ENCODE data around the gene CANT1. TPM values are rescaled to one million over a fixed set of nuclear protein-coding genes. Genes with fewer than 3 reads are reported as not detected.

CANT1 gene
- total and polyA plus RNA-seq, 2 donors (not counting 1 experiment from before 2014, with no cell fraction given), result 39.9 to 46.6 TPM

- DNase-seq (ENCODE audit: low read depth in 2 of 2), result no peak
Measured at GRCh38 chr17:78977681-78977943, 32.0 kb downstream of the CANT1 start.

DNA sequence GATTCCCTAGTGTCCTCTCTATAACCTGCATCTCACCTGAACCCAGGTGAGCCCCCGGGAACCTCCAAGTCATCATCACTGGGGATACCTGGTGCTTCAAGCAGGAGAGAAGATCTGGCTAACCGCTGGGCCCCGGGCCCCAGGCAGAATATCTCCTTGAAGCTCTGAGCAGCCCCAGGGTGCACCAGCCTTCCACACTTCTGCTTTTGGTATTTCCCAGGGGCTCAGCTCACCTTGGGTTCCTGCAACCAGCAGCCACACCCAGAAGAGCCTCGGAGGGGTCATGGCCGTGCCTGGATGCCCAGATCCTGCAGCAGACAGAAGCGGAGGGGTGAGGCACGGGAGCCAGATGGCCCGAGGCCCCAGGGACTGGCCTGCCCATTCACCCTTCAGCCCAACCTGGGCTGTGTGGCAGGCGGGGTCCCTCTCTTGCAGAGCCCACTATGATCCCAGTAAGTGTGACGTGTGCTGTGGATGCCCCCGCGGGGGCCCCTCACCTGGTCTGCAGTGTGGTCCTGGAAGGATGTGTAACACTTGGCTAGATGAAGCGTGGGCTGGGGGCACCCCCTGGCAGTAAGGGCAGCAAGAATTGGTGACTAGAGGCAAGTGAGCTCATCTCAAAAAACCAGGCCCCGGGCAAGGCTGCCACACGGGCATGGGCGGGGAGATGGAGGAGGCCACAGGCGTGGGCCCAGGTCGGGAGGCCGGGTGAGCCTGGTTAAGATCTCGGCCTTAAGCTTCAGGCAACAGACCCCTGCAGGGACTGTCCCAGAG lies 32.5 kb downstream of the CANT1 start:
- no peaks in the 10 kb centered on the region for H4K20me1 ChIP-seq (ENCODE audit: control insufficient read depth, extremely low read depth, insufficient read depth, low read length)
- TF ChIP-seq, protein P1, sequence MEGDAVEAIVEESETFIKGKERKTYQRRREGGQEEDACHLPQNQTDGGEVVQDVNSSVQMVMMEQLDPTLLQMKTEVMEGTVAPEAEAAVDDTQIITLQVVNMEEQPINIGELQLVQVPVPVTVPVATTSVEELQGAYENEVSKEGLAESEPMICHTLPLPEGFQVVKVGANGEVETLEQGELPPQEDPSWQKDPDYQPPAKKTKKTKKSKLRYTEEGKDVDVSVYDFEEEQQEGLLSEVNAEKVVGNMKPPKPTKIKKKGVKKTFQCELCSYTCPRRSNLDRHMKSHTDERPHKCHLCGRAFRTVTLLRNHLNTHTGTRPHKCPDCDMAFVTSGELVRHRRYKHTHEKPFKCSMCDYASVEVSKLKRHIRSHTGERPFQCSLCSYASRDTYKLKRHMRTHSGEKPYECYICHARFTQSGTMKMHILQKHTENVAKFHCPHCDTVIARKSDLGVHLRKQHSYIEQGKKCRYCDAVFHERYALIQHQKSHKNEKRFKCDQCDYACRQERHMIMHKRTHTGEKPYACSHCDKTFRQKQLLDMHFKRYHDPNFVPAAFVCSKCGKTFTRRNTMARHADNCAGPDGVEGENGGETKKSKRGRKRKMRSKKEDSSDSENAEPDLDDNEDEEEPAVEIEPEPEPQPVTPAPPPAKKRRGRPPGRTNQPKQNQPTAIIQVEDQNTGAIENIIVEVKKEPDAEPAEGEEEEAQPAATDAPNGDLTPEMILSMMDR (conservative IDR thresholded peaks at IDR 0.05 in 1 of 2, IDR thresholded peaks at IDR 0.05 in 1 of 2; ENCODE audit: low read depth in 1 of 2, low read length in 2 of 2), result no peak
- no peak for TF ChIP-seq EZH2 (IDR thresholded peaks at IDR 0.05; ENCODE audit: low read length, missing control alignments)
- H3K27me3 ChIP-seq (ENCODE audit: control insufficient read depth, insufficient read depth, low read length), result no peaks in the 10 kb centered on the region
- peaks cover 9% of the 10 kb centered on the region for H3K36me3 ChIP-seq (ENCODE audit: control insufficient read depth, insufficient read depth, low read length)
- H3K79me2 ChIP-seq (ENCODE audit: control insufficient read depth, insufficient read depth, low read length), result peaks cover 13% of the 10 kb centered on the region
- no peak overlapping the region for H3K4me2 ChIP-seq (ENCODE audit: extremely low read depth, insufficient read depth, low read length)
- H2AFZ ChIP-seq (ENCODE audit: low read length), result no peak overlapping the region
- peaks cover 24% of the 10 kb centered on the region for H3K4me1 ChIP-seq (ENCODE audit: control insufficient read depth, extremely low read depth, insufficient read depth, low read length)
- DNase-seq (ENCODE audit: low read depth in 2 of 2), result no peak
- H3K9me3 ChIP-seq (ENCODE audit: control insufficient read depth, insufficient read depth, low read depth, low read length), result no peaks in the 10 kb centered on the region
- H3K9ac ChIP-seq (ENCODE audit: insufficient read depth, low read length), result no peak overlapping the region
- H3K27ac ChIP-seq (ENCODE audit: insufficient read depth, low read length), result no peak overlapping the region
- no peak overlapping the region for H3K4me3 ChIP-seq (replicated peaks in 1 of 4; ENCODE audit: control extremely low read depth in 1 of 4, insufficient read depth in 1 of 4, low read depth in 3 of 4, low read length in 4 of 4)

More at GRCh38 chr17:78977681-78977943, 32.0 kb downstream of the CANT1 start:
- TF ChIP-seq, protein P1 (conservative IDR thresholded peaks at IDR 0.05 in 1 of 2, IDR thresholded peaks at IDR 0.05 in 1 of 2; ENCODE audit: low read depth in 1 of 2, low read length in 2 of 2), result no peak
- TF ChIP-seq EZH2 (IDR thresholded peaks at IDR 0.05; ENCODE audit: low read length, missing control alignments), result no peak
- Histone ChIP-seq H3K79me2 (ENCODE audit: control insufficient read depth, insufficient read depth, low read length) (peaks cover 13% of the 10 kb centered on the region), H3K4me1 (ENCODE audit: control insufficient read depth, extremely low read depth, insufficient read depth, low read length) (peaks cover 24% of the 10 kb centered on the region), H3K4me2 (ENCODE audit: extremely low read depth, insufficient read depth, low read length) (no peak overlapping the region), H3K27me3 (ENCODE audit: control insufficient read depth, insufficient read depth, low read length) (no peaks in the 10 kb centered on the region), H3K27ac (ENCODE audit: insufficient read depth, low read length) (no peak overlapping the region), H4K20me1 (ENCODE audit: control insufficient read depth, extremely low read depth, insufficient read depth, low read length) (no peaks in the 10 kb centered on the region), H3K36me3 (ENCODE audit: control insufficient read depth, insufficient read depth, low read length) (peaks cover 9% of the 10 kb centered on the region), H3K9me3 (ENCODE audit: control insufficient read depth, insufficient read depth, low read depth, low read length) (no peaks in the 10 kb centered on the region), H3K4me3 (replicated peaks in 1 of 4; ENCODE audit: control extremely low read depth in 1 of 4, insufficient read depth in 1 of 4, low read depth in 3 of 4, low read length in 4 of 4) (peak overlapping the region in 1 of 4 experiments; percentile 25), H3K9ac (ENCODE audit: insufficient read depth, low read length) (no peak overlapping the region), H2AFZ (ENCODE audit: low read length) (no peak overlapping the region)

- no peak overlapping the region for H2AFZ ChIP-seq (ENCODE audit: low read length)
- no peaks in the 10 kb centered on the region for H3K27me3 ChIP-seq (ENCODE audit: control insufficient read depth, insufficient read depth, low read length)
- no peaks in the 10 kb centered on the region for H3K9me3 ChIP-seq (ENCODE audit: control insufficient read depth, insufficient read depth, low read depth, low read length)
- DNase-seq (ENCODE audit: low read depth in 2 of 2), result peak; percentile 75 to 92
- peak overlapping the region in 2 of 4 experiments; percentile 2 to 36 for H3K4me3 ChIP-seq (replicated peaks in 1 of 4; ENCODE audit: control extremely low read depth in 1 of 4, insufficient read depth in 1 of 4, low read depth in 3 of 4, low read length in 4 of 4)
- H3K27ac ChIP-seq (ENCODE audit: insufficient read depth, low read length), result peak overlapping the region; percentile 52
- no peak for TF ChIP-seq EZH2 (IDR thresholded peaks at IDR 0.05; ENCODE audit: low read length, missing control alignments)
- TF ChIP-seq, protein P1 (conservative IDR thresholded peaks at IDR 0.05 in 1 of 2, IDR thresholded peaks at IDR 0.05 in 1 of 2; ENCODE audit: low read depth in 1 of 2, low read length in 2 of 2), result no peak
- H4K20me1 ChIP-seq (ENCODE audit: control insufficient read depth, extremely low read depth, insufficient read depth, low read length), result no peaks in the 10 kb centered on the region
- peaks cover 13% of the 10 kb centered on the region for H3K36me3 ChIP-seq (ENCODE audit: control insufficient read depth, insufficient read depth, low read length)
- H3K9ac ChIP-seq (ENCODE audit: insufficient read depth, low read length), result no peak overlapping the region
- H3K4me1 ChIP-seq (ENCODE audit: control insufficient read depth, extremely low read depth, insufficient read depth, low read length), result peaks cover 29% of the 10 kb centered on the region
- H3K4me2 ChIP-seq (ENCODE audit: extremely low read depth, insufficient read depth, low read length), result peak overlapping the region; percentile 45
- peaks cover 16% of the 10 kb centered on the region for H3K79me2 ChIP-seq (ENCODE audit: control insufficient read depth, insufficient read depth, low read length)
Measured at GRCh38 chr17:78974635-78975591, 34.7 kb downstream of the CANT1 start.
